GM23248 (cell line): Measurements from ENCODE around the gene PSMB7. TPM values are rescaled to one million over a fixed set of nuclear protein-coding genes. Genes with fewer than 3 reads are reported as not detected.

ENCODE experiments used
- DNase-seq: peaks from one replicate; pipeline ENCODE4 v3.0.0-alpha.2; 2015
- H2AFZ ChIP-seq: fragments of 200-600 bp; sonication (generic); 2 replicates; pipeline ENCODE4 v1.6.1; 2016; ENCODE audit warnings: antibody characterized with exemption
- H3F3A ChIP-seq: fragments of 200-600 bp; sonication (generic); 2 replicates; pipeline ENCODE4 v1.6.1; 2016; ENCODE audit warnings: mild to moderate bottlenecking, antibody characterized with exemption, mixed run types; ENCODE audit not compliant: insufficient read depth
- H3K27ac ChIP-seq: fragments of 200-600 bp; sonication (generic); 2 replicates; pipeline ENCODE4 v1.5.1; 2016; ENCODE audit warnings: mild to moderate bottlenecking
- H3K27me3 ChIP-seq: fragments of 200-600 bp; sonication (generic); replicated peaks from 2 replicates; pipeline ENCODE4 v1.6.1; 2016; ENCODE audit warnings: mild to moderate bottlenecking; ENCODE audit not compliant: insufficient read depth
- H3K36me3 ChIP-seq: fragments of 200-600 bp; sonication (generic); 2 replicates; pipeline ENCODE4 v1.6.1; 2016; ENCODE audit warnings: low read depth, mild to moderate bottlenecking
- H3K4me1 ChIP-seq: fragments of 200-600 bp; sonication (generic); 2 replicates; pipeline ENCODE4 v1.6.1; 2016; ENCODE audit warnings: mild to moderate bottlenecking; ENCODE audit not compliant: insufficient read depth
- H3K4me2 ChIP-seq: fragments of 200-600 bp; sonication (generic); one replicate; pipeline ENCODE4 v1.6.1; 2016; ENCODE audit warnings: mild to moderate bottlenecking; ENCODE audit not compliant: unreplicated experiment
- H3K4me3 ChIP-seq: fragments of 200-600 bp; sonication (generic); 2 replicates; pipeline ENCODE4 v1.5.1; 2016; ENCODE audit warnings: mild to moderate bottlenecking
- H3K79me2 ChIP-seq: fragments of 200-600 bp; sonication (generic); 2 replicates; pipeline ENCODE4 v1.6.1; 2016; ENCODE audit warnings: mild to moderate bottlenecking; ENCODE audit not compliant: insufficient read depth
- H3K9ac ChIP-seq: fragments of 200-600 bp; sonication (generic); 2 replicates; pipeline ENCODE4 v1.6.1; 2016; ENCODE audit warnings: mild to moderate bottlenecking
- H3K9me2 ChIP-seq: fragments of 200-600 bp; sonication (generic); 2 replicates; pipeline ENCODE4 v1.6.1; 2016; ENCODE audit warnings: mixed run types, mild to moderate bottlenecking, moderate library complexity; ENCODE audit not compliant: insufficient read depth
- H3K9me3 ChIP-seq: fragments of 200-600 bp; sonication (generic); one replicate; pipeline ENCODE4 v1.6.1; 2017; ENCODE audit warnings: low read depth
- H4K20me1 ChIP-seq: fragments of 200-600 bp; sonication (generic); 2 replicates; pipeline ENCODE4 v1.6.0; 2016; ENCODE audit not compliant: insufficient read depth
- EZH2 ChIP-seq: fragments of 200-600 bp; sonication (generic); IDR thresholded peaks from 2 replicates; pipeline ENCODE4 v1.6.1; 2018; ENCODE audit warnings: antibody characterized with exemption, mild to moderate bottlenecking; ENCODE audit not compliant: insufficient read depth, poor library complexity, severe bottlenecking
- EZH2phosphoT487 ChIP-seq: fragments of 200-600 bp; sonication (generic); IDR thresholded peaks from 2 replicates; pipeline ENCODE4 v1.6.1; 2018; ENCODE audit warnings: antibody characterized with exemption, moderate library complexity, mild to moderate bottlenecking, low read depth; ENCODE audit not compliant: insufficient read depth
- WGBS, 2 experiments: methylation state at CpG; one replicate each; pipeline ENCODE4 v1.1.6; 2015 to 2017; ENCODE audit warnings: low lambda C conversion rate in 2 of 2, low coverage in 1 of 2; ENCODE audit errors: missing lambda C conversion rate in 2 of 2; 5-methylcytosine and 5-hydroxymethylcytosine counted together
- in situ Hi-C: fragments of 300-500 bp; cut with MboI; formaldehyde crosslinking; loops from 2 replicates; pipeline ENCODE4 v1.15.0; 2020
- polyA plus RNA-seq: library from polyadenylated mRNA; unstranded; fragments of >200 nt; fragmentation: Nextera tagmentation; extraction: Ambion mirVana; gene quantifications from 2 replicates; pipeline ENCODE4 v1.2.1, GENCODE V29; 2016
- total RNA-seq: library from RNA; depleted of rRNA; stranded (reverse); fragments of >200 nt; shearing (Covaris generic); gene quantifications from 2 replicates; pipeline ENCODE4 v1.2.3, GENCODE V29; 2014; rRNA removed

PSMB7 gene
- total and polyA plus RNA-seq, 2 experiments from 2014 or later = 202 to 245 TPM

GRCh38 chr9:124304285-124304684 lies 111.0 kb downstream of the PSMB7 start:
- H3F3A ChIP-seq = peaks cover 28% of the 10 kb centered on the region
- H3K4me3 ChIP-seq = no peak overlapping the region
- H3K27ac ChIP-seq = no peak overlapping the region
- no peaks in the 10 kb centered on the region for H3K27me3 ChIP-seq
- H3K4me1 ChIP-seq = peaks cover 24% of the 10 kb centered on the region
- H2AFZ ChIP-seq = no peak overlapping the region
- H3K9ac ChIP-seq = no peak overlapping the region
- no peaks in the 10 kb centered on the region for H4K20me1 ChIP-seq
- H3K9me2 ChIP-seq = no peaks in the 10 kb centered on the region
- peaks cover 98% of the 10 kb centered on the region for H3K79me2 ChIP-seq
- no peak overlapping the region for H3K4me2 ChIP-seq
- TF ChIP-seq EZH2phosphoT487 = no peak
- no peak for TF ChIP-seq EZH2
- peaks cover 7% of the 10 kb centered on the region for H3K36me3 ChIP-seq
- in situ Hi-C loops = no loop called here
- 93% methylated on average over 8 of the region's 8 CpGs for WGBS, 2 experiments
- H3K9me3 ChIP-seq = no peaks in the 10 kb centered on the region
- DNase-seq = no peak

- Histone ChIP-seq H2AFZ (no peak overlapping the region), H3K36me3 (peaks cover 7% of the 10 kb centered on the region), H4K20me1 (no peaks in the 10 kb centered on the region), H3K27me3 (no peaks in the 10 kb centered on the region), H3K4me2 (no peak overlapping the region), H3K9ac (no peak overlapping the region), H3K79me2 (peaks cover 98% of the 10 kb centered on the region), H3K27ac (no peak overlapping the region), H3K4me1 (peaks cover 24% of the 10 kb centered on the region), H3K4me3 (no peak overlapping the region), H3K9me2 (no peaks in the 10 kb centered on the region), H3K9me3 (no peaks in the 10 kb centered on the region), H3F3A (peaks cover 28% of the 10 kb centered on the region)
- 85 to 86% methylated on average over 14 of the region's 14 CpGs for WGBS, 2 experiments
- in situ Hi-C loops = no loop called here
- DNase-seq = no peak
- no peak for TF ChIP-seq EZH2phosphoT487
- TF ChIP-seq EZH2 = no peak
Observed at GRCh38 chr9:124303762-124304161, 111.5 kb downstream of the PSMB7 start.

Other genes starting within 250 kb of the PSMB7 start
- gene NEK6, start 157.5 kb downstream of the PSMB7 start, total RNA-seq = 33.0 and 43.7 TPM in 2 replicates
- gene NEK6, start 157.5 kb downstream of the PSMB7 start, polyA plus RNA-seq = 69.6 and 69.7 TPM in 2 replicates
- not detected in 2 replicates for gene ADGRD2, start 35.0 kb upstream of the PSMB7 start, total RNA-seq
- not detected in 2 replicates for gene ADGRD2, start 35.0 kb upstream of the PSMB7 start, polyA plus RNA-seq
- not detected in 2 replicates for gene NR5A1, start 92.0 kb upstream of the PSMB7 start, total RNA-seq
- not detected in 2 replicates for gene NR5A1, start 92.0 kb upstream of the PSMB7 start, polyA plus RNA-seq